Measurements from ENCODE around the gene REPS1. TPM values are rescaled to one million over a fixed set of nuclear protein-coding genes. Genes with fewer than 3 reads are reported as not detected.

Gene REPS1
- total RNA-seq, 4 donors from 2014 or later = 30.8 to 60.3 (median 43.2) TPM

- Histone ChIP-seq H3K27ac (no peak overlapping the region), H3K9me3 (no peaks in the 10 kb centered on the region), H3K4me3 (no peak overlapping the region), H3K27me3 (no peaks in the 10 kb centered on the region), H3K36me3 (no peaks in the 10 kb centered on the region), H3K4me1 (peaks cover 12 to 61% (median 16%) of the 10 kb centered on the region in 3 donors)
- no peak for DNase-seq
- TF ChIP-seq CTCF (IDR thresholded peaks at IDR 0.05) (no peak), POLR2A (IDR thresholded peaks at IDR 0.05) (no peak)
- 92 to 98% methylated on average over 2 of the region's 2 CpGs for WGBS, 2 donors
- intact Hi-C loops (cut with DNase I) = no loop called here
Observed at GRCh38 chr6:138977242-138977641, 10.8 kb downstream of the REPS1 start.

- no peaks in the 10 kb centered on the region for H3K27me3 ChIP-seq
- H3K4me3 ChIP-seq = no peak overlapping the region
- no peak for TF ChIP-seq POLR2A (IDR thresholded peaks at IDR 0.05)
- no peak for TF ChIP-seq CTCF (IDR thresholded peaks at IDR 0.05)
- DNase-seq = no peak
- no peaks in the 10 kb centered on the region for H3K9me3 ChIP-seq
- 79 to 83% methylated on average over 4 of the region's 4 CpGs for WGBS, 2 donors
- peaks cover 22 to 61% (median 28%) of the 10 kb centered on the region in 3 donors for H3K4me1 ChIP-seq
- intact Hi-C loops (cut with DNase I) = no loop called here
- H3K27ac ChIP-seq = no peak overlapping the region
- H3K36me3 ChIP-seq = no peaks in the 10 kb centered on the region
Observed at GRCh38 chr6:138975815-138976214, 12.2 kb downstream of the REPS1 start.

GRCh38 chr6:138973466-138974153 is 14.4 kb downstream of the REPS1 start:
- Histone ChIP-seq H3K4me1 (peaks cover 28 to 69% (median 31%) of the 10 kb centered on the region in 3 donors), H3K27me3 (no peaks in the 10 kb centered on the region), H3K9me3 (no peaks in the 10 kb centered on the region), H3K36me3 (no peaks in the 10 kb centered on the region), H3K27ac (no peak overlapping the region), H3K4me3 (no peak overlapping the region)
- DNase-seq = no peak
- WGBS, 2 donors = 31 to 51% methylated on average over 2 of the region's 2 CpGs
- TF ChIP-seq POLR2A (IDR thresholded peaks at IDR 0.05) (no peak), CTCF (IDR thresholded peaks at IDR 0.05) (no peak)
- intact Hi-C loops (cut with DNase I) = no loop called here

- no peaks in the 10 kb centered on the region for H3K27me3 ChIP-seq
- TF ChIP-seq CTCF (IDR thresholded peaks at IDR 0.05) (no peak), POLR2A (IDR thresholded peaks at IDR 0.05) (no peak)
- H3K4me1 ChIP-seq = peaks cover 26 to 70% (median 28%) of the 10 kb centered on the region in 3 donors
- no peaks in the 10 kb centered on the region for H3K36me3 ChIP-seq
- DNase-seq = no peak
- no peak overlapping the region for H3K4me3 ChIP-seq
- intact Hi-C loops (cut with DNase I) = no loop called here
- 75 to 92% methylated on average over 3 of the region's 3 CpGs for WGBS, 2 donors
- H3K9me3 ChIP-seq = no peaks in the 10 kb centered on the region
- H3K27ac ChIP-seq = peak overlapping the region in 3 of 4 donors; percentile 20 to 72 (median 55)
Observed at GRCh38 chr6:138972226-138972665, 15.8 kb downstream of the REPS1 start.

- H3K9me3 ChIP-seq = no peaks in the 10 kb centered on the region
- intact Hi-C loops (cut with DNase I) = no loop called here
- H3K4me1 ChIP-seq = peaks cover 26 to 76% (median 28%) of the 10 kb centered on the region in 3 donors
- peak overlapping the region; percentile 20 to 72 (median 49) for H3K27ac ChIP-seq
- no peaks in the 10 kb centered on the region for H3K36me3 ChIP-seq
- H3K27me3 ChIP-seq = no peaks in the 10 kb centered on the region
- TF ChIP-seq CTCF (IDR thresholded peaks at IDR 0.05) (no peak), POLR2A (IDR thresholded peaks at IDR 0.05) (no peak)
- WGBS, 2 donors = 82 to 84% methylated on average over 3 of the region's 3 CpGs
- DNase-seq = no peak
- no peak overlapping the region for H3K4me3 ChIP-seq
Observed at GRCh38 chr6:138971601-138972000, 16.5 kb downstream of the REPS1 start.
